K562 (cell line): ENCODE measurements around the gene GSTA4. TPM values are rescaled to one million over a fixed set of nuclear protein-coding genes. Genes with fewer than 3 reads are reported as not detected.
"Not testable (repeated sequence)": the region's sequence is repeated elsewhere in the genome, so short reads cannot be mapped to it uniquely, and the experiment has no call there.

Experiments
- ATAC-seq: fragments of 200-7000 bp; cut with Tn5 transposase; 3 replicates; pipeline ENCODE4 v1.9.1; 2020; ENCODE audit warnings: moderate library complexity
- Bru-seq: library from RNA; stranded (reverse); fragments of 400-500 nt; gene quantifications from one replicate; lab custom pipeline; 2021; lab: Mats Ljungman, UMichigan
- BruChase-seq, 2 experiments: library from RNA; stranded (reverse); fragments of 400-500 nt; gene quantifications; one replicate each; lab custom pipeline; 2021; lab: Mats Ljungman, UMichigan
- BruUV-seq: library from RNA; stranded (reverse); fragments of 400-500 nt; replicated peaks from 2 replicates; lab custom pipeline; 2021; lab: Mats Ljungman, UMichigan
- CTCF ChIA-PET: fragments of 300-600 bp; formaldehyde crosslinking; extraction: SDS; loops from one replicate; lab custom pipeline; 2021; ENCODE audit warnings: low intra/inter-chr PET ratio; lab: Yijun Ruan, JAX
- POLR2A ChIA-PET: fragments of 300-600, 350-650 bp; sonication (Branson Sonifier 250); formaldehyde crosslinking; extraction: SDS; loops from one replicate; lab custom pipeline; 2021; ENCODE audit warnings: antibody characterized with exemption, inconsistent platforms; lab: Yijun Ruan, JAX
- DNase-seq, 4 experiments: peaks; one replicate each; pipeline versions ENCODE4 v3.0.0 to v3.0.0-alpha.2; 2011 to 2018; ENCODE audit warnings: low spot score in 3 of 4, mixed read lengths in 3 of 4; ENCODE audit errors: extremely low read depth in 1 of 4
- FAIRE-seq: peaks from 2 replicates; lab custom pipeline; 2011; peaks lifted over from hg19 to GRCh38; lab: Jason Lieb, UNC
- H2AFZ ChIP-seq: 2 replicates; pipeline ENCODE4 v1.6.0; 2011; ENCODE audit warnings: low read depth, low read length, control low read depth, inconsistent platforms
- H3K27ac ChIP-seq: fragments of 200-600 bp; 3 replicates; pipeline ENCODE4 v1.8.0; 2011; ENCODE audit warnings: low read depth, mild to moderate bottlenecking, control low read depth, inconsistent platforms, low read length, moderate library complexity, mixed read lengths; ENCODE audit errors: extremely low read depth
- H3K27me3 ChIP-seq, 2 experiments: fragments of 300-600 bp in 1 of 2; 2 replicates in 1 of 2; 3 replicates in 1 of 2; pipeline versions ENCODE4 v1.6.0 to v1.8.0; 2011; ENCODE audit warnings: inconsistent platforms in 2 of 2, low read length in 2 of 2, mild to moderate bottlenecking in 1 of 2, mixed read lengths in 1 of 2, moderate library complexity in 1 of 2; ENCODE audit not compliant: control insufficient read depth in 2 of 2, insufficient read depth in 2 of 2
- H3K36me3 ChIP-seq: fragments of 300-600 bp; 3 replicates; pipeline ENCODE4 v1.8.0; 2011; ENCODE audit warnings: mild to moderate bottlenecking, low read length, inconsistent platforms; ENCODE audit not compliant: control insufficient read depth, insufficient read depth
- H3K4me1 ChIP-seq, 2 experiments: fragments of 200-600 bp in 1 of 2; replicated peaks in 1 of 2; 2 replicates in 1 of 2; 3 replicates in 1 of 2; pipeline versions ENCODE4 v1.5.1 to v1.8.0; 2011; ENCODE audit warnings: inconsistent platforms in 2 of 2, low read length in 2 of 2, mild to moderate bottlenecking in 1 of 2, mixed read lengths in 1 of 2, moderate library complexity in 1 of 2; ENCODE audit not compliant: control insufficient read depth in 2 of 2, insufficient read depth in 2 of 2
- H3K4me2 ChIP-seq: 2 replicates; pipeline ENCODE4 v1.6.1; 2011; ENCODE audit warnings: low read length, control low read depth, inconsistent platforms, mixed read lengths; ENCODE audit not compliant: insufficient read depth
- H3K4me3 ChIP-seq: fragments of 200-600 bp; sonication (generic), shearing (Covaris generic); 2 replicates; pipeline ENCODE4 v1.5.1; 2016; ENCODE audit warnings: control low read depth, inconsistent platforms
- H3K79me2 ChIP-seq: fragments of 200-600 bp; 3 replicates; pipeline ENCODE4 v1.8.0; 2011; ENCODE audit warnings: low read length, inconsistent platforms; ENCODE audit not compliant: control insufficient read depth, insufficient read depth
- H3K9ac ChIP-seq, 2 experiments: 2 replicates each; pipeline versions ENCODE4 v1.6.0 to v1.6.1; 2011; ENCODE audit warnings: low read depth in 2 of 2, low read length in 2 of 2, control low read depth in 1 of 2, inconsistent platforms in 1 of 2, mild to moderate bottlenecking in 1 of 2, mixed read lengths in 1 of 2; ENCODE audit not compliant: insufficient read depth in 1 of 2
- H3K9me1 ChIP-seq: one replicate; pipeline ENCODE4 v1.6.0; 2011; ENCODE audit warnings: inconsistent platforms, mild to moderate bottlenecking, low read length, moderate library complexity; ENCODE audit not compliant: control insufficient read depth, insufficient read depth
- H3K9me3 ChIP-seq: replicated peaks from 2 replicates; pipeline ENCODE4 v1.5.1; 2011; ENCODE audit warnings: low read depth, low read length, inconsistent platforms; ENCODE audit not compliant: control insufficient read depth, insufficient read depth
- H4K20me1 ChIP-seq: replicated peaks from 2 replicates; pipeline ENCODE4 v1.6.1; 2011; ENCODE audit warnings: low read length, inconsistent platforms, mixed read lengths; ENCODE audit not compliant: control insufficient read depth, insufficient read depth
- C11orf30 ChIP-seq: fragments of 450-650 bp; IDR thresholded peaks from 2 replicates; pipeline ENCODE4 v1.6.1; 2016; ENCODE audit warnings: low read depth, mild to moderate bottlenecking
- JUN ChIP-seq, 2 experiments: sonication (generic) in 1 of 2; formaldehyde crosslinking in 1 of 2; IDR thresholded peaks; 2 replicates each; pipeline versions ENCODE4 v1.6.1 to v1.8.0; 2012 to 2022; ENCODE audit warnings: borderline replicate concordance in 2 of 2, mild to moderate bottlenecking in 2 of 2, improper control_type of control experiment in 1 of 2, low read depth in 1 of 2, low read length in 1 of 2, missing genetic modification reagents in 1 of 2
- NFE2 ChIP-seq: IDR thresholded peaks from 2 replicates; pipeline ENCODE4 v1.6.1; 2014; ENCODE audit warnings: antibody characterized with exemption, low read depth
- POLR3A ChIP-seq: IDR thresholded peaks from 2 replicates; pipeline ENCODE4 v1.6.1; 2011; ENCODE audit warnings: borderline replicate concordance, mild to moderate bottlenecking, moderate library complexity; ENCODE audit not compliant: insufficient read length, insufficient read depth; ENCODE audit errors: extremely low read depth
- ZNF408 ChIP-seq: fragments of 250-450 bp; sonication (Bioruptor Pico); IDR thresholded peaks from 2 replicates; pipeline ENCODE4 v1.4.0; 2020; ENCODE audit warnings: low read depth, mild to moderate bottlenecking, moderate library complexity
- ZNF764 ChIP-seq: fragments of 250-450 bp; sonication (Bioruptor Pico); IDR thresholded peaks from 2 replicates; pipeline ENCODE4 v1.4.0; 2020; ENCODE audit warnings: low read depth, mild to moderate bottlenecking, moderate library complexity
- WGBS: fragments of 100-300 bp; shearing (Covaris generic); methylation state at CpG from one replicate; pipeline ENCODE4 v1.1.6; 2016; ENCODE audit warnings: low coverage, mixed read lengths; ENCODE audit not compliant: insufficient coverage; ENCODE audit errors: missing lambda C conversion rate; 5-methylcytosine and 5-hydroxymethylcytosine counted together
- in situ Hi-C: fragments of 300-500 bp; cut with MboI; formaldehyde crosslinking; loops from 4 replicates; pipeline ENCODE4 v1.15.0; 2018; ENCODE audit warnings: inconsistent platforms, mixed read lengths
- intact Hi-C: fragments of 100-400 bp; cut with micrococcal nuclease; formaldehyde crosslinking; loops from 2 replicates; pipeline ENCODE4 v1.14.2; 2022
- long read RNA-seq, 3 experiments: library from polyadenylated mRNA in 2 of 3; library from RNA in 1 of 3; unstranded in 2 of 3; stranded (forward) in 1 of 3; transcript quantifications; one replicate each; pipeline ENCODE4 v2.0.0, GENCODE V29; 2019 to 2022
- polyA minus RNA-seq, 3 experiments: library from RNA; depleted of rRNA, polyadenylated mRNA; stranded (reverse); fragments of >200 nt; gene quantifications; 2 replicates each; pipeline ENCODE4 v1.2.3, GENCODE V29; 2011
- polyA plus RNA-seq, 8 experiments: library from polyadenylated mRNA; depleted of rRNA in 4 of 8; stranded (reverse) in 5 of 8; unstranded in 3 of 8; fragments of >200 nt; fragmentation: Nextera tagmentation in 2 of 8; fragmentation: Illumina TruSeq in 1 of 8; extraction: Ambion mirVana in 2 of 8; extraction: Trizol in 1 of 8; gene quantifications; 2 replicates each; pipeline versions ENCODE4 v1.2.1 to v1.2.3, GENCODE V29; 2011 to 2014; ENCODE audit warnings: inconsistent platforms in 1 of 8, missing spikeins in 1 of 8
- total RNA-seq, 7 experiments: library from RNA; depleted of rRNA in 6 of 7; stranded (reverse); fragments of >200 nt in 6 of 7; fragmentation: Illumina TruSeq in 2 of 7; extraction: Trizol in 2 of 7; gene quantifications; 2 replicates each; pipeline versions ENCODE4 v1.2.1 to v1.2.3, GENCODE V29; 2011 to 2021; ENCODE audit warnings: low replicate concordance in 1 of 7
- TF ChIP-seq, protein P1 (sequence below), 2 experiments: fragments of 450-650 bp; conservative IDR thresholded peaks; 2 replicates each; pipeline ENCODE4 v1.6.1; 2017; ENCODE audit warnings: mild to moderate bottlenecking in 2 of 2, moderate library complexity in 2 of 2
- TF ChIP-seq, protein P2 (sequence below): fragments of 450-650 bp; IDR thresholded peaks from 2 replicates; pipeline ENCODE4 v1.6.1; 2016; ENCODE audit warnings: antibody characterized with exemption

GSTA4 gene, protein sequence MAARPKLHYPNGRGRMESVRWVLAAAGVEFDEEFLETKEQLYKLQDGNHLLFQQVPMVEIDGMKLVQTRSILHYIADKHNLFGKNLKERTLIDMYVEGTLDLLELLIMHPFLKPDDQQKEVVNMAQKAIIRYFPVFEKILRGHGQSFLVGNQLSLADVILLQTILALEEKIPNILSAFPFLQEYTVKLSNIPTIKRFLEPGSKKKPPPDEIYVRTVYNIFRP
- 0.67 and 2.1 TPM in 2 replicates for total RNA-seq (2011; cell fraction: chromatin; rRNA removed; ENCODE audit: low replicate concordance)
- 0.17 and 1.1 TPM in 2 replicates for total RNA-seq (2011; cell fraction: nucleolus; rRNA removed)
- 2.0 and 3.2 TPM in 2 replicates for total RNA-seq (2011; cell fraction: nucleoplasm; rRNA removed)
- total RNA-seq (2014; rRNA removed) (1.3 and 1.5 TPM in 2 replicates), total RNA-seq (2014; rRNA removed; fragmentation: Illumina TruSeq; extraction: Trizol) (1.7 and 2.0 TPM in 2 replicates), total RNA-seq (2015; rRNA removed; fragmentation: Illumina TruSeq; extraction: Trizol) (0.98 and 1.7 TPM in 2 replicates), total RNA-seq (2021) (0.89 and 1.4 TPM in 2 replicates), polyA plus RNA-seq (2011; rRNA removed) (3.1 and 3.4 TPM in 2 replicates), polyA plus RNA-seq (2014; fragmentation: Illumina TruSeq; extraction: Trizol) (2.4 and 2.8 TPM in 2 replicates), polyA plus RNA-seq (2014; fragmentation: Nextera tagmentation; extraction: Ambion mirVana) (1 to 10 TPM; 2.6 to 4.0 TPM), polyA plus RNA-seq (2014; rRNA removed) (2.0 and 2.6 TPM in 2 replicates), polyA minus RNA-seq (2011; rRNA and poly(A)+ RNA removed) (1.1 and 1.2 TPM in 2 replicates), Bru-seq, nascent RNA (percentile 58 among the genes with signal in this experiment), BruChase-seq, experiment 1, labeled RNA remaining after a 2-hour chase (percentile 47 among the genes with signal in this experiment), BruChase-seq, experiment 2, labeled RNA remaining after a 6-hour chase (percentile 44 among the genes with signal in this experiment)
- polyA plus RNA-seq (2011; cell fraction: cytosol; rRNA removed): 0.75 and 2.1 TPM in 2 replicates
- polyA plus RNA-seq (2011; cell fraction: nucleus; rRNA removed): 1.1 and 3.3 TPM in 2 replicates
- polyA plus RNA-seq (2012): 1.6 and 1.8 TPM in 2 replicates
- polyA minus RNA-seq (2011; cell fraction: cytosol; rRNA and poly(A)+ RNA removed): 0.76 and 1.0 TPM in 2 replicates
- 0.89 and 0.94 TPM in 2 replicates for polyA minus RNA-seq (2011; cell fraction: nucleus; rRNA and poly(A)+ RNA removed)
- long read RNA-seq, experiment 1, partial matches to known transcripts: 2 of 4 reads
- long read RNA-seq, experiment 1, other reads (novel, unspliced or antisense): 0 of 4 reads
- long read RNA-seq, experiment 2, partial matches to known transcripts: 0 of 1 reads
- long read RNA-seq, experiment 2, other reads (novel, unspliced or antisense): 1 of 1 reads
- long read RNA-seq, experiment 3, partial matches to known transcripts: 1 of 1 reads
- long read RNA-seq, experiment 3, other reads (novel, unspliced or antisense): 0 of 1 reads

DNA sequence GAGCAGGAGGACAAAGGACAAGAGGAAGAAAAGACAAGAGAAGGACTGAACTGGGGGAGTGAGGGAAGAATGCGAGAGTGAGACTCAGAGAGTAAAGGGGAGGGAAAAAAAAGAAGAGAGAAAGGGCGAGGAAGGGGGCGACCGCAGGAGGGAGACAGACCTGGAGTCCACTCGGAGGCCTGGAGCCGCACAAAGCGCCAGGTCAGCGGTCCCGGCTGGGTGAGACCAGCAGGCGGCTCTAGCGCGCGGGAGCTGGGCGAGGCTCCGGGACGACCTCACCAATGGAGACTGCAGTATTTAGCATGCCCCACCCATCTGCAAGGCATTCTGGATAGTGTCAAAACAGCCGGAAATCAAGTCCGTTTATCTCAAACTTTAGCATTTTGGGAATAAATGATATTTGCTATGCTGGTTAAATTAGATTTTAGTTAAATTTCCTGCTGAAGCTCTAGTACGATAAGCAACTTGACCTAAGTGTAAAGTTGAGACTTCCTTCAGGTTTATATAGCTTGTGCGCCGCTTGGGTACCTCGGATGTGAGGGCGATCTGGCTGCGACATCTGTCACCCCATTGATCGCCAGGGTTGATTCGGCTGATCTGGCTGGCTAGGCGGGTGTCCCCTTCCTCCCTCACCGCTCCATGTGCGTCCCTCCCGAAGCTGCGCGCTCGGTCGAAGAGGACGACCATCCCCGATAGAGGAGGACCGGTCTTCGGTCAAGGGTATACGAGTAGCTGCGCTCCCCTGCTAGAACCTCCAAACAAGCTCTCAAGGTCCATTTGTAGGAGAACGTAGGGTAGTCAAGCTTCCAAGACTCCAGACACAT is at the start of gene GSTA4:
TSS of gene GSTA4 (minus strand) at position 196 of the 824 bp plus-strand sequence. CDS start 1,041 bp downstream, outside the sequence.
- BruUV-seq; H3K79me2 ChIP-seq; H3K9me1 ChIP-seq; H3K4me1 ChIP-seq; H3K9me3 ChIP-seq; H3K27me3 ChIP-seq; in situ Hi-C loops; CTCF ChIA-PET; H4K20me1 ChIP-seq; H3K36me3 ChIP-seq; TF ChIP-seq JUN (CRISPR knock-in tag; IDR thresholded peaks at IDR 0.05; ENCODE audit: borderline replicate concordance): not testable (repeated sequence)
- intact Hi-C loops: loop anchor here (5.0 to 10.0 kb wide), 3 partner anchors 113 to 578 kb away; no protein-coding TSS in a partner anchor
- FAIRE-seq (peak; percentile 95), DNase-seq (peak; percentile 93 to 98 (median 94)), ATAC-seq (peak; percentile 99)
- POLR2A ChIA-PET: interaction anchor here (0.5 to 2.0 kb wide), 11 partner anchors 10 to 316 kb away, joined by 3 to 9 read pairs (median 3); partner anchors contain the start of gene FBXO9
- Histone ChIP-seq H3K27ac (peak within 1 kb of the TSS; percentile 90), H2AFZ (peak within 1 kb of the TSS; percentile 96), H3K9ac (peak within 1 kb of the TSS; percentile 86 to 92), H3K4me2 (peak within 1 kb of the TSS; percentile 73), H3K4me3 (peak within 1 kb of the TSS; percentile 51)
- 2% methylated on average over 22 of the region's 41 CpGs for WGBS
- TF ChIP-seq, protein P1, sequence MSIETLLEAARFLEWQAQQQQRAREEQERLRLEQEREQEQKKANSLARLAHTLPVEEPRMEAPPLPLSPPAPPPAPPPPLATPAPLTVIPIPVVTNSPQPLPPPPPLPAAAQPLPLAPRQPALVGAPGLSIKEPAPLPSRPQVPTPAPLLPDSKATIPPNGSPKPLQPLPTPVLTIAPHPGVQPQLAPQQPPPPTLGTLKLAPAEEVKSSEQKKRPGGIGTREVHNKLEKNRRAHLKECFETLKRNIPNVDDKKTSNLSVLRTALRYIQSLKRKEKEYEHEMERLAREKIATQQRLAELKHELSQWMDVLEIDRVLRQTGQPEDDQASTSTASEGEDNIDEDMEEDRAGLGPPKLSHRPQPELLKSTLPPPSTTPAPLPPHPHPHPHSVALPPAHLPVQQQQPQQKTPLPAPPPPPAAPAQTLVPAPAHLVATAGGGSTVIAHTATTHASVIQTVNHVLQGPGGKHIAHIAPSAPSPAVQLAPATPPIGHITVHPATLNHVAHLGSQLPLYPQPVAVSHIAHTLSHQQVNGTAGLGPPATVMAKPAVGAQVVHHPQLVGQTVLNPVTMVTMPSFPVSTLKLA (conservative IDR thresholded peaks at IDR 0.05): peak; percentile 59 to 82
- TF ChIP-seq NFE2 (peak; percentile 30; the same call in 1 of the 2 replicates), POLR3A (peak; percentile 86), ZNF408 (peak; percentile 77; the same call in 1 of the 2 replicates), C11orf30 (peak; percentile 89), ZNF764 (CRISPR knock-in tag) (peak; percentile 90), JUN (IDR thresholded peaks at IDR 0.05; ENCODE audit: borderline replicate concordance, low read depth, low read length) (peak; percentile 46; the same call in 1 of the 2 replicates)
- TF ChIP-seq, protein P2, sequence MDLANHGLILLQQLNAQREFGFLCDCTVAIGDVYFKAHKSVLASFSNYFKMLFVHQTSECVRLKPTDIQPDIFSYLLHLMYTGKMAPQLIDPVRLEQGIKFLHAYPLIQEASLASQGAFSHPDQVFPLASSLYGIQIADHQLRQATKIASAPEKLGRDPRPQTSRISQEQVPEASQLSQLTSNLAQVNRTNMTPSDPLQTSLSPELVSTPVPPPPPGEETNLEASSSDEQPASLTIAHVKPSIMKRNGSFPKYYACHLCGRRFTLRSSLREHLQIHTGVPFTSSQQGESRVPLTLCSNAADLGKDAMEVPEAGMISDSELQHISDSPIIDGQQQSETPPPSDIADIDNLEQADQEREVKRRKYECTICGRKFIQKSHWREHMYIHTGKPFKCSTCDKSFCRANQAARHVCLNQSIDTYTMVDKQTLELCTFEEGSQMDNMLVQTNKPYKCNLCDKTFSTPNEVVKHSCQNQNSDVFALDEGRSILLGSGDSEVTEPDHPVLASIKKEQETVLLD: peak; percentile 85
